Nucleus accumbens (tissue), 56 donors: ENCODE data around the gene BCL2.
A peak's percentile ranks its signal among the peaks of the same experiment; 100 is the strongest.

Experiments
- DNase-seq, 56 donors: peaks; one replicate each; lab custom pipeline; 2025; lab: John Stamatoyannopoulos, UW

The BCL2 gene

DNA sequence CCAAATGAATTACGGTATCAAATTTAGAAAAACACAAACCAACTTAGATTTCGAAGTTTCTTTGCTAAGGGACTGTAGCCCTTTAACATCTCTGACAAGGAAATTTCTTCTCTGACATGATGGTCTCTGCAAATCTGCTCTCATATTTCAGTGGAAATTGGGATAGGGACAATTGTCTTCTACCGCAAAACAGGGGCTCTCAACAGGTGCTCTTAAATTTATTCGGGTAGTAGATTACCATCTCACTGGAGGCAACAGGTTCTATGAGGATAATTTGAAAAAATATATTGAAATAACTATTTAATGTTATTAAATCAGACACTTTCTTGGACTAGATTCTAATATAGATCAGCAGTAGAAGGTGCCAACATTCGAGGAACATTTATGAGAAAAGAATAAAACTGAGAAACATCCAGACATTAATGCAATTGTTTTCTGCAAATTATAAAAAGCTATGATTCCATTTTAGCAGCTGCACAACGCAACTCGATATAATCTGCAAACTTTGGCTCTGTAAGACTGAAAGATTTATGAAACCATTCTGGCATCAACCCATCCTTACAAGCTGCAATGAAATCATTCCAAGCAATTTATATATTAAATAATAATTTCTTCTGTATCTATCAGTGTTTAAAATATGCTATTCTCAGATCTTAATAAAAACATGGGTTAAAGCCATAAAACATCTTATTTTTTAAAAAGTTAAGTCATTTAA, 10.0 kb upstream of the BCL2 start:
- no peak for DNase-seq

DNA sequence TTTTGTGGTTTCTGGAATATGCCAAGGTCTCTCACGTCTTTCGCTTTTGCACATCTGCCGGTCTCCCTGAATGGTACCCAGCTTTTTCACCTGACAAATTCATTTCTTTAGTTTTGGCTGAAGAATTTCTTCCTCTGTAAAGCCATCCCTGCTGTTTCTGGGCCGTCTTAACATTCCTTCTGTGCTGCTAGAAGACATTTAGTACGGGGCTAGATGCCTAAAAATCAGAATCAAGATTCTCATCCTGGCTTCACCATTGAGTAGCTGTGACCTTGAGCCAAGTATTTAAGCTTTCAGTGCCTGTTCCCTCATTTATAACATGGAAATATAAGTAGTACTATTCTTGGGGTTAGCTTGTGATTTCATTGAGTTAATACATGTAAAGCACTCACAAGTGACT, 6.4 kb upstream of the BCL2 start:
- DNase-seq, result no peak

DNA sequence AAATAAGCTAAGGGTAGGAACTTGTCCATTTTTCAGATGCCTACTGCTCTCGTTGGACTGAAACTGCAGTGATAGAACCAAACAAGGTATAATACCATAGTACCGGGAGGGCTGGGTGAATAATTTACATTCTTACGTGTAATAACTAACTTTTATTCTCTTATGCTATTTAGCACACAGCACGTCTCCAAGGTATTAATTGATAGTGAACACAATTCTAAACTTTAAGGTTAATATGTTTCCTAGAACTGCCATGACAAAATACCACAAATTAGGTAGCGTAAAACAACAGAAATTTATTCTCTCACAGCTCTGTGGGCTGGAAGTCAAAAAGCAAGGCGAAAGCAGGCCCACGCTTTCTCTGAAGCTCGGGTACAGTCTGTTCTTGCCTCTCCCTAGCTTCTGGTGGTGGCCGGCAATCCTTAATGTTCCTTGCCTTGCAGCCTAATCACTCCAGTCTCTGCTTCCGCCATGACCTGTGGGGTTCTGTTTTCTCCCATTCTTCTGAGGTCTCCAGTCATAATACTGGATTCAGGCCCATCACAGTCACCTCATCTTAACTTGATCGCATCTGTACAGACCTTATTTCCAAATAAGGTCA, 5.6 kb upstream of the BCL2 start:
- no peak for DNase-seq

DNA sequence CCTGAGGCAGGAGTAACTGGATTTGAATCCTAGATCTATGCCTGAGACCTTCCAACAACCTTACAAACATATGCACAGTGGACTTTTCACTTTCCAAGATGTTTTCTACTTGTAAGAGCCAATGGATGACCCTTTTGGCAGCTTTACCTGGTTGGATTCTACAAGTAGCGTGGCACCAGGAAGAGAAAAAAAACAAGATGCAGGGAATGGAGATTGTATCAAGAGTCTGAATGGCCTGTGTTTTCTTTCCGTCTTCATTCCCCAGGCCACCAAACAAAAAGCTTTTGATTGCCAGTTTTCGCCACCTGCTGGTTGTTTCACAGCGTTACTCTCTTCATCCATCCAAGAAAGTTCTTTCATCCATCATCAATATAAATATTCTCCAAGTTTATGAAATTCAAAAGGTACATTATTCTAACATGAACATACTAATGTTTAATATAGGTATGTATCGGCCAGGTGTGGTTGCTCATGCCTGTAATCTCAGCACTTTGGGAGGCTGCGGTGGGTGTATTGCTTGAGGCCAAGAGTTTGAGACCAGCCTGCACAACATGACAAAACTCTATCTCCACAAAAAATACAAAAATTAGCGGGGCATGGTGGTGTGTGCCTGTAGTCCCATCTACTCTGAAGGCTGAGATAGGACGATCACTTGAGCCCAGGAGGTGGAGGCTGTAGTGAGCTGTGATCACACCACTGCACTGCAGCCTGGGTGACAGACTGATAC, 3.5 kb upstream of the BCL2 start:
- peak in 47 of 56 donors; percentile 6 to 80 (median 41) for DNase-seq

DNA sequence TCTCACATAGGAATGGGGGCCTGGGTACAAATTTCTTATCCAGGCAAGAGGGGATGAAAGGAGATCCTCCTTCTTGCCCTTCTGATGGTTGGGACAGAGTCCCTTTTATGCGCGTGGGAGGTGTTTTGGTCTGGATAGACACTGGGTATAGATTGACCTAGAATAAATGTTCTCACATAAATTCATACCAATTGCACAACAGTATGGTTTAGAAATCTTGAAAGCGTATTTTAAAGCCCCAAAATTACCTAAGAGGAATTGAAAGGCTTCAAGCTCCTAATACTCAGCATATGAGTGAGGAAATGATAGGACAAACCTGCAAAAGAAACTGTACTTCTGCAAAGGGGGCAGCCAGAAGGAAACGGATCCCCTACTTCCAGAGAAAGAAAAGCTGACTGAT, 2.6 kb upstream of the BCL2 start:
- no peak for DNase-seq

DNA sequence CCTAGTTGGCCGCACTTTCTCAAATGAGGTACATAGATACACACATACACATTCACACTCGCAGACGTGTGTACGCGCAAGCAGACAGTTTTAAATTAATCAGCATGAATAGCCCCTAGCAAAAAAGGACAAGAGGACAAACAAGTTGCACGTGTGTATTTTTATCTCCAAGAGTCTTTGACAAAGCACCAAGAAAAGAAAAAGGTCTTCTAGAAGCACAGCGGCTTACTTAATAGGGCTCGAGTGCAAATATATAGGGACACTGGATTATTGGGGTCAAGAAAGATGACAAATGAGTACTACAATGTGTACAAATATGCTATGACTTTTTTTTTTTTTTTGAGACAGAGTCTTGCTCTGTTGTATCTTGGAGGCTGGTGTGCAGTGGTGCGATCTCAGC, 1.7 kb upstream of the BCL2 start:
- DNase-seq, result no peak

DNA sequence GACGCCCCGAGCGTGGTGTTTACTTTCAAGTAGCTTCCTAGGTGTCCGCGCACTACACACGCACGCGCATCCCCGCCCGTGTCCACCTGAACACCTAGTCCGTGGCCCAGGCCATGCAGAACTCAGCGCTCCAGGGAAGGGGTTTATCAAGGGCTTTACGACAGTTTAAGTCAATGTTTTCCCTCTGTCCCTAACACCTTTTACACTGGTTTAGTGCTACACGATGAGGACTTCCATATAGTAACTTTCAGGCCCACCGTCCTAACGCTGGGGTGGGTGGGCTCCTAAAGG, 1.4 kb upstream of the BCL2 start:
- DNase-seq, result peak in 2 of 56 donors; percentile 21 to 35

DNA sequence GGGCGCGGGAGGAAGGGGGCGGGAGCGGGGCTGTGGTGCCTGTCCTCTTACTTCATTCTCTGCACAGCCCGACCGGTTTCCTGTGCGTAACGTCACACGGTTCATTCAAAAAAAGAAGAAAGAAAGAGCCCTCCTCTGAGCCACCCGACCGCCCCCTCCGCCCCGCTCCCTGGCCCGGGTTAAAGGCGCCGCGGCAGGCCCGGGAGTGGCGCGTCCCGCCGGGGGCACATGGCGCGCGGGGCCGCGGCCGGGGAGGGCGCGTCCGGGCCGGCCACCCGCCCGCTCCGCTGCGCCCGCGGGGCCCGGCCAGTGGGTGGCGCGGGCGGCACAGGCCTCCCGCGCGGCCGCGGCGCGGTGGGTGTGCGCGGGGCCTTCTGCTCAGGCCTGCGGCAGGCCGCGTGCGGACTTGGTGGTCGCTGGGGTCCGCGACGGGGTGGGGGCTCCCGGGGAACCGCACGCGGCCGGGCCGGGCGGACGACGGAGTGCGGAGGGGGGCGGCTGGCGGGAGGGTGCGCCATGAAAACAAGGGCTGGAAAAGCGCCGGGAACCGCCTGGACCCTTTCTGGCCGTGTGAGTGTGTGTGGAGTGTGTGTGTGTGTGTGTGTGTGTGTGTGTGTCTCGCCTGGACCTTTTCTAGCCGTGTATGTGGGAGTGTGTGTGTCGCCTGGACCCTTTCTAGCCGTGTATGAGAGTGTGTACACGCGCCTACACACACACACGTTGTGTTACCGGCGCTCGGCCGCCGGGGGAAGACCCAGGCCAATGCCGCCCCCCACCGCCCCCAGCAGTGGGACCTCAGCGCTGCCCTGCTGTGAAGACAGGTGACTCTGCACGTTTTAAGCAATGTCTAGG, 780 bp upstream of the BCL2 start:
- peak in 55 of 56 donors; percentile 13 to 89 (median 76) for DNase-seq

DNA sequence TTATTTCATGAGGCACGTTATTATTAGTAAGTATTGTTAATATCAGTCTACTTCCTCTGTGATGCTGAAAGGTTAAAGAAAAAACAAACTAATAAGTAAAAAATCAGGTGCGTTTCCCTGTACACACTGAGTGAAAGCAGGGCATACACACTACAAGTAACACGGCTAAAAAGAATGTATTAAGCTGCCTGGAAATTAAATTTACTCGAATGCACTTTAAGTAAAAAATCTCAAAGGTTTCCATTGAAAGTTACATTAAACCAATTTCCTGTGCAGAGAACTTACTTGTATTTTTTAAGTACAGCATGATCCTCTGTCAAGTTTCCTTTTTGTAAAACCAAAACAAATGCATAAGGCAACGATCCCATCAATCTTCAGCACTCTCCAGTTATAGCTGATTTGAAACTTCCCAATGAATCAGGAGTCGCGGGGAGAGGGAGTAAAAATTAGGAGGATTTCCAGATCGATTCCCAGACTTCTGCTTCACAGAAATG, 633 bp downstream of the BCL2 start:
- DNase-seq, result no peak

DNA sequence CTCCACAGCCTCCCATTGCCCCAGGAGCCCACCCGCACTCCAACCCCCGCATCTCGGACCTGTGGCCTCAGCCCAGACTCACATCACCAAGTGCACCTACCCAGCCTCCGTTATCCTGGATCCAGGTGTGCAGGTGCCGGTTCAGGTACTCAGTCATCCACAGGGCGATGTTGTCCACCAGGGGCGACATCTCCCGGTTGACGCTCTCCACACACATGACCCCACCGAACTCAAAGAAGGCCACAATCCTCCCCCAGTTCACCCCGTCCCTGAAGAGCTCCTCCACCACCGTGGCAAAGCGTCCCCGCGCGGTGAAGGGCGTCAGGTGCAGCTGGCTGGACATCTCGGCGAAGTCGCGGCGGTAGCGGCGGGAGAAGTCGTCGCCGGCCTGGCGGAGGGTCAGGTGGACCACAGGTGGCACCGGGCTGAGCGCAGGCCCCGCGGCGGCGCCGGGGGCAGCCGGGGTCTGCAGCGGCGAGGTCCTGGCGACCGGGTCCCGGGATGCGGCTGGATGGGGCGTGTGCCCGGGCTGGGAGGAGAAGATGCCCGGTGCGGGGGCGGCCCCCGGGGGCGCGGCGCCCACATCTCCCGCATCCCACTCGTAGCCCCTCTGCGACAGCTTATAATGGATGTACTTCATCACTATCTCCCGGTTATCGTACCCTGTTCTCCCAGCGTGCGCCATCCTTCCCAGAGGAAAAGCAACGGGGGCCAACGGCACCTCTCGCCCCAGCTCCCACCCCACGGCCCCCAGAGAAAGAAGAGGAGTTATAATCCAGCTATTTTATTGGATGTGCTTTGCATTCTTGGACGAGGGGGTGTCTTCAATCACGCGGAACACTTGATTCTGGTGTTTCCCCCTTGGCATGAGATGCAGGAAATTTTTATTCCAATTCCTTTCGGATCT, 1.3 kb downstream of the BCL2 start:
- peak in 53 of 56 donors; percentile 17 to 83 (median 49) for DNase-seq

DNA sequence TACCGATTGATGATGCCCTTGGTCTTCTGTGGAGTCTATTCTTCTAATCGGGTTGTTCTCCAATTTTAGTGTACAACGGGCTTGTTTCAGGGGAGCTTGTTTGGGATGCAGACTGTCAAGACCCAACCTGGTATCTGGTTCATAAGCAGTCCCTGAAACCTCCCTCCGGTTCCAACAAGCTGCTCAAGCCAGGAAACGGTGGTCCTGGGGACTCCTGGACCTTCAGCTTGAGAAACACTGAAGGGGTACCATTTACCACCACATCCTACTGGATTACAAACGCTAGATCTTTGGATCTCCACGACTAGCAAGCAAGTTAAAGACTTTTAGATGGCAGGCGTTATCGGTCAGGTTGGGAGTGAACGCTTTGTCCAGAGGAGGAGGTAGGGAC, 2.0 kb downstream of the BCL2 start:
- DNase-seq, result peak in 1 of 56 donors; percentile 40

DNA sequence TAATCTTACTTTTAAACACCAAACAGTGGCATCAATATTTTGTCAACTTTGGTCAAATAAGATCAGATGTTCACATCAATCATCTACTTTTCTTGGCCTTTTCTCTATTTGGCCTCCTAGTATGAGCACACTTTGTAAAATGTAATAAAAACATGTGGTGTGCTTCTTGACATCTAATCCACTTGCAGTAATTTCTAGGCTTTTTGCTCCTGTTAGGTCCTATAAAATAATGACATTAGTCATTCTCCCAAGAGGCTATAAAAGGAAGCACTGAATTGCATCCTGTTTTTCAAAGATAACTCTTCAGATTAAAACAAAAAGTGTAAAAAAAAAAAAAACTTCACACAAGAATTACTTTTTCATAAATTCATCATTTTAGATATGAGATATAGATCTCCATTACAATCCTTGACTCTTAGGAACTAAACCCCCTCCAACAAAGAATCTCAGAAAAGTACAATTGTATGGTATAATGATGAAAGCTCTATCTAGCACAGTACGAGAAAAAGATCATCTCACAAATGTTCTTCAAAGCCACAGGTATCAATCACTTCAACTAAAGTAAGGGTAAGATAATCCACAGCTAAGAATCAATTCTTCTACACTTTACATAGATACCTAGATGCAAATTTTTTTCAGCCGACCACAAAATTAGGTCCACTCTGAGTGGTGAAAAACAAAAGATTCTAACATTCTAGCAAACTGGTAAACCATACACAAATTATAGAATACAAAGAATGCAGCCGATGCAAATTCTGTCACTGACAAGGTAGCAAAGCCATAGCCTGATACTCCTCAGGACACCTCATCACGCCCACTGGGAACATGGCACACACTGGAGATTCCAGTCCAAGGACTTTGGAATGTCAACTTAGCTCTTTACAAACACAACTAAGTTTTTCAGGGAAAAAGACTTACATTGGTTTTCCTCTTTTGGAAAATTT, 2.7 kb downstream of the BCL2 start:
- DNase-seq, result no peak

DNA sequence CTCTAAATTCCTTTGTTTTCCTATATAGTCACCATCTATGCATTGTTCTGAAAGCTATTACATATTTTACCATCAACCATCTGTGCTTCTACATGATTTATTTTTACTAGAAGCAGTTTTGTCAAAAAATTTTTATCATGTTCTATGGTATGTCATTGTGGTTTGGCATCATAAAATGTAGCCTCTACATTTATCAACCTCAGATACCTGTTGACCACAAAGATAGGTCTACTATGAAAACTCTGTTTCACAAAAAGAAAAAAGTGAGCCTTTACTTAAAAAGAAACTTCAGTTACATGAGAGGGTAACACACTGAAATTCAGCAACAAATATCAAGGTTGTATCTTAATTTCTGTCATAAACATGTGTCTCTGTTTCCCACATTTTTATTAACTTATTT, 3.7 kb downstream of the BCL2 start:
- no peak for DNase-seq

DNA sequence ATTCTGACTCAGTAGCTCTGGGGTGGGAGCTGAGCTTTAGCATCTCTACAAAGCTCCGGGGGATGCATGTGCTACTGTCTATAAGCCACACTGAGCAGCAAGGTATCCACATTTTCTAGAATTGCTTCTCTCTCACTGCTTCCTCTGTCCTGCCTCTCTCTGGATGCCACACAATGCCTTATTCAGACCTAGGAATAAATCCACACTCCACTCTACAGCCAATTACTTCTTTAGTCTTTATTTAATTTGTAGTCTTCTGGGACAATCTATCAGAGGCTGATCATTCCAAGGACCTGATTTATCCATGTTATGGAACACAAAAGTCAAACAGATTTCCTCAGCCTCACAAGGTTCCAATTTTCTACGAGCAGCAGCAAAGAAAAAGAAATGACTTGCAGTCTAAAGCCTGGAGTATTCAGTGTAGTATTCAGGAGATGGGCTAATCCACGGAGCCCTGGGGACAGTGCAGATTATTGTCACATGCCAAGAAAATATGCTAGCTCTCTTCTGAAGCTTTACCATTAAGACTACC, 4.4 kb downstream of the BCL2 start:
- no peak for DNase-seq

DNA sequence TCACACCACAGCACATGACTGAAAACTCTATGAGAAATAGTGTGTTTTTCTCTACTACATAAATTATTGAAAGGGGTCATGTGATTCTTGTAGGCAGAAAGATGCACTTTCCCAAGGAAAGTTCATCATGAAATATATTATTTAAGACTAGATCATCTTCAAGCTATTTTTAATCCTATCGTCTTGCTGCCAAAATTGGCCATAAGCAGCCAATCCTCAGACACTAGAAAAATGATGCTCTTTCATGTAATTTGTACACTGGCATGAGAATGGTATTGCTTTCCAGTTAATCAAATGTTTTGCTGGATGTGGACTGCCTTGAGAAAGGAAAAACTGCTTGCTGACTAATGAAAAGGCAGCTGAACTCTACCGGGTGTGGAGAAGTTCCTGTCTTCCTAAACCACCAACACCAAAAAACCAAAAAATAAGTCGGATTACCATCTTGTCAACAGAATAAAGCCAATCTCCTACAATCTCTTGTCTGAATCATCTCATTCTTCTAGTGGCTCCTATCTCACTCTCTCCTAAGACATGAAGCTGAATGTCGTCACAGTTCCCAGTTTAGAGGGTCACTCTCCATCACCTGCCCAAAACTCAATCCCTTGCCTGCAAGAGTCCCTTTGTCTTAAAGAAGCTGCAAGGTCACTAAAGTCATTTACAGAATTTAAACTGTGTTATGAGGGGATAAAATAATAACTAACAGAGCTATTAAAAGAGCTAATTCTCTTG, 5.3 kb downstream of the BCL2 start:
- no peak for DNase-seq

DNA sequence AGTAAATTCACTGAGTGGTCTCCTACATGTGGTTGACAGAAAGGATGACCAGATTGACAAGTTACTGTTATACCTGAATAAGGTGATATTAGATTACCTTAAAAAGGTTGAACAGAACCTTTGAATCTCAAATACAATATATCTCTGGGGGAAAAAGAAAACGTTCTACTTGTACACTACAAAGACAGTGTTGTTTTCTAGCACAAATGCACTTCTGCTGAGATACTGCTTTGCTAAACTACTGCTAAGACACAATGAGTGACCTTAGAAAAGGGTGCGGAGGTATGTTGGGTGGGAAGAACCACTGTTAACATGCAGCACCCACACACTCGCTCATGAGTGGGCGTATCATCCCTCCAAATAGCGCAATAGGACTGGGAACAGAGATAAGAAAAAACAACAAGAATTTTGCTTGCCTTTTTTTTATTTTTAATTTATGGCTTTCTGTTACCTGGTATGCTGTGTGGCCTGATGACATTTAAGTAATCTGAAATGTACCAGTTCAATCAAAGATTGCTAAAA, 6.1 kb downstream of the BCL2 start:
- no peak for DNase-seq

DNA sequence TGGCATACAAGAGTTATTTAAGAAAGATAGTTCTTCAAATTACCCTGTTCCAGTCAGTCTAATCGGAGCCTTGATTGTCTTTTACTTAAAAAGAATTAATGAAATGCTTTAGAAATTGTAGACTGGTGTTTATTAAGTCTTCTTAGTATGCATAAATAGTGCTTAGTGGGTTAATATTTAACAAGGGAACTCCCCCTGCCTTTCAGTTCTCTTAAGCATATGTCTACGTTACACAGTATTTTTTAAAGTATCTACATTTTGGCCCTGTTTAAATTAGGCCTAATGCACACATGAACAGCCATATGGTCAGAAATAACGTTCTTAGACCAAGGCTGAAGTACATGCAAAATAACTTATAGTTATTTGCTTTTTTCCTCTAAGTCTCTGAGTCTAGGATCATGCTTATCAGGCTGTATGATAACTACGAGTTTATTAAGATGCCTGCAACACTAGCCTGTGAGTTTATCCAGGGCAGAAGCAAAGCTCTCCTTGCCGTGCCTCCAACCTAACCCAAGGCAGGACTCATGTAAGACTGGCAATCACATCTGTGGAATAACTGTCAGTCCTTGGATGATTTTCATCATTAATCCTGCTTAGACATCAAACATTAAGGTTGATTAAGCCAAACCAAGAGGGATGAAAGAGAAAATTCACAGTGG, 6.7 kb downstream of the BCL2 start:
- DNase-seq, result no peak
